Gastroesophageal sphincter (tissue), 3 donors: ENCODE measurements around the gene PNMT.

Source experiments
- EP300 ChIP-seq: sonication (generic); formaldehyde crosslinking; IDR thresholded peaks from one replicate; pipeline ENCODE4 v1.6.1; 2017; ENCODE audit warnings: antibody characterized with exemption, mild to moderate bottlenecking
- POLR2A ChIP-seq, 2 donors: fragments of 450-650 bp; IDR thresholded peaks; one replicate each; pipeline ENCODE4 v1.6.1; 2017; ENCODE audit warnings: antibody characterized with exemption in 2 of 2, mild to moderate bottlenecking in 2 of 2, moderate library complexity in 1 of 2
- POLR2AphosphoS5 ChIP-seq: sonication (generic); formaldehyde crosslinking; IDR thresholded peaks from one replicate; pipeline ENCODE4 v1.6.1; 2017; ENCODE audit warnings: antibody characterized with exemption
- TF ChIP-seq, protein P1 (sequence below), 4 experiments: fragments of 200-600 bp in 2 of 4; fragments of 450-650 bp in 2 of 4; sonication (generic) in 1 of 4; IDR thresholded peaks; one replicate each; pipeline ENCODE4 v1.5.1; 2017 to 2019; ENCODE audit warnings: antibody characterized with exemption in 4 of 4, mild to moderate bottlenecking in 2 of 4, moderate library complexity in 2 of 4

DNA sequence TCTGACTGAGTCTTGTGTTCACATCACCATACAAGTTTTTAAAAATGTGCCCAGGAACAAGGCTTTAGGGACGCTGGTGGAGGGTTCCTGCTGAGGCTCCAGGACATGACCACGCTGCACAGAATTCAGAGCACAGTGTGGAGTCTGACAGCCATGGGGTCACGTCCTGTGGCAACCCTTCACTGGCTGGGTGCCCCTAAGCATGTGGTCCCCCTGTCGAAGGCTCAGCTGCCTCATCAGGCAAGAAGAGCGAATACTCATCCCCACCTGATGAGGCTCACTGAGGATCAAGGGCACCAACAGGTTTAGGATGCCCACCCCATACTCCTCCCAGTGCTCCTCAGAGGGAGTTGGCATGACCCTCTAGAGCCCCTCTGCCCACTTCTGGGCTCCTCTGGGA lies 5.9 kb downstream of the PNMT start:
- TF ChIP-seq, protein P1, sequence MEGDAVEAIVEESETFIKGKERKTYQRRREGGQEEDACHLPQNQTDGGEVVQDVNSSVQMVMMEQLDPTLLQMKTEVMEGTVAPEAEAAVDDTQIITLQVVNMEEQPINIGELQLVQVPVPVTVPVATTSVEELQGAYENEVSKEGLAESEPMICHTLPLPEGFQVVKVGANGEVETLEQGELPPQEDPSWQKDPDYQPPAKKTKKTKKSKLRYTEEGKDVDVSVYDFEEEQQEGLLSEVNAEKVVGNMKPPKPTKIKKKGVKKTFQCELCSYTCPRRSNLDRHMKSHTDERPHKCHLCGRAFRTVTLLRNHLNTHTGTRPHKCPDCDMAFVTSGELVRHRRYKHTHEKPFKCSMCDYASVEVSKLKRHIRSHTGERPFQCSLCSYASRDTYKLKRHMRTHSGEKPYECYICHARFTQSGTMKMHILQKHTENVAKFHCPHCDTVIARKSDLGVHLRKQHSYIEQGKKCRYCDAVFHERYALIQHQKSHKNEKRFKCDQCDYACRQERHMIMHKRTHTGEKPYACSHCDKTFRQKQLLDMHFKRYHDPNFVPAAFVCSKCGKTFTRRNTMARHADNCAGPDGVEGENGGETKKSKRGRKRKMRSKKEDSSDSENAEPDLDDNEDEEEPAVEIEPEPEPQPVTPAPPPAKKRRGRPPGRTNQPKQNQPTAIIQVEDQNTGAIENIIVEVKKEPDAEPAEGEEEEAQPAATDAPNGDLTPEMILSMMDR (IDR thresholded peaks at IDR 0.05): no peak
- TF ChIP-seq POLR2A (IDR thresholded peaks at IDR 0.05) (no peak), EP300 (no peak), POLR2AphosphoS5 (no peak)
